HG03439 (cell line): ENCODE results near the gene ZBTB7C.

Experiments
- ATAC-seq: cut with Tn5 transposase; IDR thresholded peaks from one replicate; pipeline ENCODE4 v1.9.1; 2021; ENCODE audit warnings: mild to moderate bottlenecking, moderate library complexity; ENCODE audit not compliant: unreplicated experiment

ZBTB7C gene

DNA sequence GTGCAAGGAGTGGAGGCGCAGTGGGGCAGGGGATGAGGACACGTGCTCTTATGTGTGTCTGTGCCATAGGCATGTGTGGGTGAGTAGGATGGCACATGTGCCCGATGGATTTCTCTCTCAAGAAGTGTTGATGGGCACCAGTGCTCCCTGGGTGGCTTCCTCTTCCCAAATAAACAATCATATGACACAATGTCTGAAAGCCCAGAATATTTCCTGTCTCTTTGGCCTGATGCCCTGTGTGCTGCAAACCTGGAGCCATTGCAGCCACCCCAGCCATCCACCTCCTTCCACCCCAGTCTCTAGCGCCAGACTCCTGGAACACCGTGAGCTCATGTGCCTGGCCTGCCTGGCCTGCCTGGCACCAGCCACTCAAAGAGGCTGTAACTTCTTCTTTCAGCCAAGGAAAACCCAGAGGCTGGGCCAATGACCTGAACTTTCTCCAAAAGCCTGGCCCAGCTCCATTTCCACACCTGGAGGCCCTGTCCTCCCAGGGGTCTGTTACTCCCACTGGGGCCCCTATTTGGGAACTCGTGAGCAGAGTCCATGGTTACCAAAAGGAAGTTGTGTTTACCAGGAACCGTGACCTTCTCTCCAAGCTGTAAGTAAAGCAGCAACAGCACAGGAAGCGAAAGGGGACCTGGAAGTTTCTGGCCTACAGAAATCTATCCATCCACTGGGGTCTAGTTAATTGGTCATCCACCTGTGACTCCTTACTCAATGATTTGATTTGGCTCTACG lies 9.5 kb upstream of the ZBTB7C start:
- no peak for ATAC-seq

DNA sequence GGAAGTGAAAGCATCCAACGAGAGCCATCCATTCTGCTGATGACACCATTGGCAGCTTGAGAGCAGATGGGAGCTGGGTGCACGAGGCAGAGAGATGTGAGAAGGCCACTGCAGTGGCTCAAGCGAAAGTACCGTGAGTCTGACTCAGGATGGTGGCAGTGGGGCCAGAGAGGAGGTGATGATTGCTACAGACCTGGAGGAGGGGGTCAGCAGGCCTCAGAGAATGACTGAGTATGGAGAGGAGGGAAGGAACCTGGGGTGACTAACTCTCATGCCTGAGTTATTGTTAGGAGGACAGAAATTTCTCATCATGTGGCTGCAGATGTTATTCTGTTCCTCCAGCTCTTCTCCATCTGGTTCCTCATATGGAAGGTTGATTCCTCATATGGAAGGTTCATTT lies 8.8 kb upstream of the ZBTB7C start:
- ATAC-seq = no peak

- no peak for ATAC-seq
Observed at GRCh38 chr18:48413342-48413741, 4.2 kb upstream of the ZBTB7C start.

DNA sequence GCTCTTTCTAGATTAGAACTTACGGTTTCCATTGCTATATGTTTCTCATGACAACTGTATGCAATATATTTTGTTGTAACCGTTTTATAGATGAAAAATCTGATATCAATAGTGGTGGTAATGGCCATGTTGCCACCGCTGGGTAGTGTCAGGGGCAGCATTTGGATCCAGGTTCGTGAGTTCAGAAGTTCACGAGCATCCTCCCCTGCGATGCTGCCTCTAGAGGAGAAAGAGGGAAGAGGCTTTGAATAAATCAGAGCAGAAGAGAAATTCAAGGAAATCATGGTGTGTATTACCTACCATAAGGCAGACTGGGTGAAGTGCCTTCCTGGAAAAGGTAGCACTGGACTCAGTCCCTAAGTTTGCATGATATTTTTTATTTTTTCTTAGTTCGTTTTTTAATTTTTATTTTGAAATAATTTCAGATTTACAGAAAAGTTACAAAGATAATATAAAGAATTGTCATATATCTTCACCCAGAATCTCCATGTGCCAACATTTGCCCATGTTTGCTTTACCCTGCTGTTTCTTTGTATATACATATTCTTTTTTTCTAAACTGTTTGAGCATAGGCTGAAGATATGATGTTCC lies 3.3 kb upstream of the ZBTB7C start:
- no peak for ATAC-seq

GRCh38 chr18:48410095-48410920 lies 1.1 kb upstream of the ZBTB7C start:
- ATAC-seq = peak; percentile 97

DNA sequence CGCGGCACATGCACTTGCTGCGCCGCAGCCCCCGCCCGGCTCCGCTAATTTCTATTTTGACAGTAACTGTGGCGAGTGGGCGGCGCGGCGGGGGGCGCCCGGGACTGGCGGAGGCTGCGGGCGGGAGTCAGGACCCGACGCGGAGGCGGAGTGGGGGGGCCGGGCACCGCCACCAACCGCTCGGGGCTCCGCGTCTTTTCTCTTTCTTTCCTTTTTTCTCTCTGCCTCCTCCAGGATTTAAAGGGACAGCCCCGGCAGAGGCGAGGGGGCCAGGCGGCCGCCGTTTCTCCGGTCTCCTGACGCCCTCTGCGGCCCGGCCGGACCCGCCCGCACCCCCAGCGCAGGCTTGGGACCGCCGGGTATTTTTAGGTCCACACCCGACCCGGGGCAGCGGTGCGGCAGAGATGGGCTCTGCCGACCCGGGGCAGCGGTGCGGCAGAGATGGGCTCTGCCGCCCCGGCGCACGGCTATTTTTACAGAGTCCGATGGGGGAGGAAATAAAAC lies 460 bp upstream of the ZBTB7C start:
- ATAC-seq = no peak

- no peak for ATAC-seq
Observed at GRCh38 chr18:48408111-48408726, 964 bp downstream of the ZBTB7C start.

GRCh38 chr18:48407358-48407757 lies 1.8 kb downstream of the ZBTB7C start:
- ATAC-seq = no peak

DNA sequence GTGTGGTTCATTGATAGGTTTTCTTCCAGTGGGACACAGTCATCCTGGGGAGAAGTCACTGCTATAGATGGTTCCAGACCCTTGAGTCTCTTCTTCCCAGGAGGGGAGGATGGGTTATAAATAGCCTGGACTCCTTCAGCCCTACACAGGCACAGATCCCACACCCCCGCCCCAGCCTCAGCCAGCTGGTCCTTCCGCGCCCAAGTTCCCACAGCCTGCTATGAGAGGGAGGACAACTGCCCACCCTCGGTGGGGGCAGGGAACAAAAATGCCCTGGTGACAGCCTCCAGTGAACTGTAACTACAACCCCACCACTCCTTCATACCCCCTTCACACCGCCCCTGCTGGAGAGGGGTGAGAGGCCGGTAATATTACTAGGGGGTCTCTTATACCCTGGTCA lies 3.2 kb downstream of the ZBTB7C start:
- ATAC-seq = no peak

- ATAC-seq = no peak
Observed at GRCh38 chr18:48404716-48405507, 4.3 kb downstream of the ZBTB7C start.

GRCh38 chr18:48402953-48403352 lies 6.2 kb downstream of the ZBTB7C start:
- ATAC-seq = no peak

DNA sequence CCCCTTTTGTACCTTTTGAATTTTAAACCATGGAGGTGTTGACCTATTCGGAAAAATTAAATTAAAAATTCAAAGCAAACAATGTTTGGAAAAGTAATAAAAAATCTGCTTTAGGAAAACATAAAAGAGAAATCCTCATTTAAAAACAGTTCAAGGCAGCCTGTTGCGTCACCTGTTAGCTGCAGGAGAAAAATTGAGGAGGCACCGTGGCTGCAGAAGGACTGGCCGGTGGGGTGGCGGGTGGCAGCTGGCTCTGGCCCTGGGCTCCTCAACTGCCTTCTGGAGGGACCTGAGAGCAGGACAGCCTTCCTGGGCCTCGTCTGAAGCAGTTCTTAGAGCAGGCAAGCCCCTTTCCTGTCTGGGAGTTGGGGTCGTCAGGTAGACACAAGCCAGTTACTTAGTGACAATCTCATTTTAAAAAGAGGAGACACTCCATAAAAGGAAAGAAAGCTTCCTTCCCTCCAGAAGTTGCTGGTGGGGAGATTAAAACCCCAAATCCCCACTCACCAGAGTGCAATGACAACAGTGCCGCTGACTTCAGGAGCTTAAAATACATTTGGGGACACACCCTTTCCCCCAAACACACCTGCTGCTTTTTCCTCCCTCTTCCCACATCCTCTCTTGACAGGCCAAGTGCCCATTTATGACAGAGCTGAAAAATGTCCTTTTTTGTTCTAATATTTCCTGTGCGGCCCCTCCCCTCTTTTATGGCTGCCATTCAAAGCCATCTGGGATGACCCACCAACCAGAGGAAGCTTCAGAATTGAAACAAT lies 9.7 kb downstream of the ZBTB7C start:
- no peak for ATAC-seq

GRCh38 chr18:48398074-48398473 lies 11.1 kb downstream of the ZBTB7C start:
- ATAC-seq = no peak

DNA sequence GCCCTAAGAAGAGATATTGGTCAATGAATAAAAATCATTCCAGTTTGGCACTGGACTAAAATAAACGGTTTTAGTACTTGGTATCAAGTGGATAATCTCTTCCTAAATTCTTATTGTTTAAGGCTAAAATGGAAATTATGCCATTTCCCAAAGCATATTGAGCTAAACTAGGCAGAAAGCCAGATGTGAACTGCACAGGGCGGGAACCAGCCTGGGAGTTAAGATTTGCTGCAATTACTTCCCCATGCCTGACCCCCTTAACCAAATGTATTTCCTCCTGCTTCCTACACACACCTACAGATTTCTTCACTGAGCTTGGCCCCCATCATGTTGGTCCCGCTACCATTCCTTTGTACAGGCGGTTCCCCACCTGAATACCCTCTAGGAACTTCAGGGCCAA lies 12.2 kb downstream of the ZBTB7C start:
- no peak for ATAC-seq

- ATAC-seq = no peak
Observed at GRCh38 chr18:48396561-48396960, 12.6 kb downstream of the ZBTB7C start.

DNA sequence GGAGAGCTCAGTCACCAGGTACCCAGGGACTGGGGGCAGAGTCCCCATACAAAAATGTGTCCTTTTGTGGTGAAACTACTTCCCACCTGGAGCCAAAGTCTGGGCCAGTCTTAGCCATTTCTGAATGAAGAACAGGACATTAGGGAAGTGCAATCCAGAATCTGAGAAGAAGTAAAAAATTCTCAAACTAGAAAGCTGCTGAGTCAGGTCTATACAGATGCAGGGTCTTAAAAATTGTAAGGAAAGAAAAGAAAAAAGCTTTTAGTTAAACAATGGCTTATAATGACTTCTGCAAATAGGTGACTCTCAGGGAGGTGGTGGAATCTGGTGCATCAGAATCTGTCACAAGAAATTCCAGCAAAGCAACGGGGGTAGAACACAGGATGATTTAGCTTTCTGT lies 13.5 kb downstream of the ZBTB7C start:
- no peak for ATAC-seq

GRCh38 chr18:48394176-48394575 lies 15.0 kb downstream of the ZBTB7C start:
- ATAC-seq = no peak

GRCh38 chr18:48393776-48394175 lies 15.4 kb downstream of the ZBTB7C start:
- ATAC-seq = no peak

GRCh38 chr18:48393170-48393569 lies 16.0 kb downstream of the ZBTB7C start:
- no peak for ATAC-seq

GRCh38 chr18:48392268-48392667 lies 16.9 kb downstream of the ZBTB7C start:
- no peak for ATAC-seq
